GM19035 (cell line): ENCODE data around the gene TYW1B.
"Not testable (repeated sequence)": the region's sequence is repeated elsewhere in the genome, so short reads cannot be mapped to it uniquely, and the experiment has no call there.

ENCODE experiments used
- ATAC-seq: cut with Tn5 transposase; IDR thresholded peaks from one replicate; pipeline ENCODE4 v1.9.1; 2021; ENCODE audit not compliant: unreplicated experiment

Gene TYW1B

GRCh38 chr7:72705693-72706092, 122.3 kb downstream of the TYW1B start:
- ATAC-seq, result not testable (repeated sequence)

- no peak for ATAC-seq
Measured at GRCh38 chr7:72704894-72705293, 123.1 kb downstream of the TYW1B start.

GRCh38 chr7:72700548-72700947, 127.5 kb downstream of the TYW1B start:
- not testable (repeated sequence) for ATAC-seq

- not testable (repeated sequence) for ATAC-seq
Measured at GRCh38 chr7:72697066-72697465, 130.9 kb downstream of the TYW1B start.

GRCh38 chr7:72696643-72697042, 131.4 kb downstream of the TYW1B start:
- ATAC-seq, result not testable (repeated sequence)

GRCh38 chr7:72695482-72695881, 132.5 kb downstream of the TYW1B start:
- not testable (repeated sequence) for ATAC-seq

GRCh38 chr7:72691442-72691841, 136.6 kb downstream of the TYW1B start:
- ATAC-seq, result not testable (repeated sequence)

GRCh38 chr7:72690177-72690576, 137.8 kb downstream of the TYW1B start:
- ATAC-seq, result not testable (repeated sequence)

- ATAC-seq, result not testable (repeated sequence)
Measured at GRCh38 chr7:72689344-72689743, 138.7 kb downstream of the TYW1B start.

GRCh38 chr7:72681211-72681610, 146.8 kb downstream of the TYW1B start:
- ATAC-seq, result not testable (repeated sequence)

GRCh38 chr7:72676880-72677279, 151.1 kb downstream of the TYW1B start:
- ATAC-seq, result not testable (repeated sequence)

GRCh38 chr7:72676086-72676690, 151.8 kb downstream of the TYW1B start:
- not testable (repeated sequence) for ATAC-seq

- not testable (repeated sequence) for ATAC-seq
Measured at GRCh38 chr7:72675686-72676085, 152.3 kb downstream of the TYW1B start.

- ATAC-seq, result no peak
Measured at GRCh38 chr7:72674394-72674793, 153.6 kb downstream of the TYW1B start.

GRCh38 chr7:72670850-72671249, 157.2 kb downstream of the TYW1B start:
- ATAC-seq, result not testable (repeated sequence)

GRCh38 chr7:72668435-72668834, 159.6 kb downstream of the TYW1B start:
- ATAC-seq, result not testable (repeated sequence)

- ATAC-seq, result not testable (repeated sequence)
Measured at GRCh38 chr7:72667049-72667448, 161.0 kb downstream of the TYW1B start.

- ATAC-seq, result not testable (repeated sequence)
Measured at GRCh38 chr7:72648574-72648973, 179.4 kb downstream of the TYW1B start.

- not testable (repeated sequence) for ATAC-seq
Measured at GRCh38 chr7:72643708-72644107, 184.3 kb downstream of the TYW1B start.

GRCh38 chr7:72641485-72642248, 186.3 kb downstream of the TYW1B start:
- ATAC-seq, result not testable (repeated sequence)

GRCh38 chr7:72640740-72641139, 187.3 kb downstream of the TYW1B start:
- peak; percentile 60 for ATAC-seq

GRCh38 chr7:72635273-72635908, 192.6 kb downstream of the TYW1B start:
- ATAC-seq, result not testable (repeated sequence)
